GM21390 (cell line): Measurements from ENCODE around the gene MEPCE.
A peak's percentile ranks its signal among the peaks of the same experiment; 100 is the strongest.
"Not testable (repeated sequence)": the region's sequence is repeated elsewhere in the genome, so short reads cannot be mapped to it uniquely, and the experiment has no call there.

ENCODE experiments used
- ATAC-seq: cut with Tn5 transposase; IDR thresholded peaks from one replicate; pipeline ENCODE4 v1.9.1; 2021; ENCODE audit not compliant: unreplicated experiment

MEPCE gene

GRCh38 chr7:100429637-100430492 is at the start of gene MEPCE:
MEPCE (plus strand) TSS chr7:100429831; CDS start chr7:100430019, 188 bp downstream.
- peak; percentile 34 for ATAC-seq

GRCh38 chr7:100380196-100380595 is 49.4 kb upstream of the MEPCE start:
- ATAC-seq, result no peak

GRCh38 chr7:100381531-100382233 is 47.9 kb upstream of the MEPCE start:
- ATAC-seq, result not testable (repeated sequence)

- ATAC-seq, result not testable (repeated sequence)
Observed at GRCh38 chr7:100382234-100382853, 47.3 kb upstream of the MEPCE start.

GRCh38 chr7:100384628-100385294 is 44.9 kb upstream of the MEPCE start:
- no peak for ATAC-seq

- no peak for ATAC-seq
Observed at GRCh38 chr7:100386940-100387339, 42.7 kb upstream of the MEPCE start.

- no peak for ATAC-seq
Observed at GRCh38 chr7:100387695-100388094, 41.9 kb upstream of the MEPCE start.

- ATAC-seq, result no peak
Observed at GRCh38 chr7:100389437-100390088, 40.1 kb upstream of the MEPCE start.

- ATAC-seq, result no peak
Observed at GRCh38 chr7:100390286-100391009, 39.2 kb upstream of the MEPCE start.

- no peak for ATAC-seq
Observed at GRCh38 chr7:100393233-100393905, 36.3 kb upstream of the MEPCE start.

- ATAC-seq, result no peak
Observed at GRCh38 chr7:100394077-100394476, 35.6 kb upstream of the MEPCE start.

GRCh38 chr7:100396421-100396982 is 33.1 kb upstream of the MEPCE start:
- peak; percentile 90 for ATAC-seq

- ATAC-seq, result no peak
Observed at GRCh38 chr7:100397315-100398081, 32.1 kb upstream of the MEPCE start.

- ATAC-seq, result no peak
Observed at GRCh38 chr7:100398239-100398638, 31.4 kb upstream of the MEPCE start.

- ATAC-seq, result no peak
Observed at GRCh38 chr7:100400041-100400440, 29.6 kb upstream of the MEPCE start.

- no peak for ATAC-seq
Observed at GRCh38 chr7:100400656-100401055, 29.0 kb upstream of the MEPCE start.

GRCh38 chr7:100401811-100402210 is 27.8 kb upstream of the MEPCE start:
- no peak for ATAC-seq

- ATAC-seq, result no peak
Observed at GRCh38 chr7:100402241-100402640, 27.4 kb upstream of the MEPCE start.
